IPS-20b (cell line): ENCODE data around the gene BCL2L2.
"Not testable (repeated sequence)": the region's sequence is repeated elsewhere in the genome, so short reads cannot be mapped to it uniquely, and the experiment has no call there.

Experiments used
- H3K27ac ChIP-seq: one replicate; pipeline ENCODE4 v1.5.1; 2013; ENCODE audit warnings: low read length
- H3K27me3 ChIP-seq: 2 replicates; pipeline ENCODE4 v1.6.1; 2013; ENCODE audit warnings: mild to moderate bottlenecking, low read length, inconsistent platforms; ENCODE audit not compliant: insufficient read depth
- H3K36me3 ChIP-seq: 2 replicates; pipeline ENCODE4 v1.6.1; 2013; ENCODE audit warnings: low read depth, mild to moderate bottlenecking, inconsistent platforms, low read length, moderate library complexity; ENCODE audit not compliant: insufficient read depth
- H3K4me1 ChIP-seq: 2 replicates; pipeline ENCODE4 v1.6.1; 2013; ENCODE audit warnings: mild to moderate bottlenecking, control low read depth, inconsistent platforms, low read length, moderate library complexity; ENCODE audit not compliant: insufficient read depth
- H3K4me3 ChIP-seq: 2 replicates; pipeline ENCODE4 v1.5.1; 2013; ENCODE audit warnings: mild to moderate bottlenecking, low read length, inconsistent platforms
- H3K9ac ChIP-seq: 2 replicates; pipeline ENCODE4 v1.6.1; 2013; ENCODE audit warnings: low read depth, mild to moderate bottlenecking, inconsistent platforms, low read length, moderate library complexity
- H3K9me3 ChIP-seq: 2 replicates; pipeline ENCODE4 v1.6.1; 2013; ENCODE audit warnings: mild to moderate bottlenecking, low read depth, low read length, inconsistent platforms; ENCODE audit not compliant: insufficient read depth

Gene BCL2L2, protein sequence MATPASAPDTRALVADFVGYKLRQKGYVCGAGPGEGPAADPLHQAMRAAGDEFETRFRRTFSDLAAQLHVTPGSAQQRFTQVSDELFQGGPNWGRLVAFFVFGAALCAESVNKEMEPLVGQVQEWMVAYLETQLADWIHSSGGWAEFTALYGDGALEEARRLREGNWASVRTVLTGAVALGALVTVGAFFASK

DNA sequence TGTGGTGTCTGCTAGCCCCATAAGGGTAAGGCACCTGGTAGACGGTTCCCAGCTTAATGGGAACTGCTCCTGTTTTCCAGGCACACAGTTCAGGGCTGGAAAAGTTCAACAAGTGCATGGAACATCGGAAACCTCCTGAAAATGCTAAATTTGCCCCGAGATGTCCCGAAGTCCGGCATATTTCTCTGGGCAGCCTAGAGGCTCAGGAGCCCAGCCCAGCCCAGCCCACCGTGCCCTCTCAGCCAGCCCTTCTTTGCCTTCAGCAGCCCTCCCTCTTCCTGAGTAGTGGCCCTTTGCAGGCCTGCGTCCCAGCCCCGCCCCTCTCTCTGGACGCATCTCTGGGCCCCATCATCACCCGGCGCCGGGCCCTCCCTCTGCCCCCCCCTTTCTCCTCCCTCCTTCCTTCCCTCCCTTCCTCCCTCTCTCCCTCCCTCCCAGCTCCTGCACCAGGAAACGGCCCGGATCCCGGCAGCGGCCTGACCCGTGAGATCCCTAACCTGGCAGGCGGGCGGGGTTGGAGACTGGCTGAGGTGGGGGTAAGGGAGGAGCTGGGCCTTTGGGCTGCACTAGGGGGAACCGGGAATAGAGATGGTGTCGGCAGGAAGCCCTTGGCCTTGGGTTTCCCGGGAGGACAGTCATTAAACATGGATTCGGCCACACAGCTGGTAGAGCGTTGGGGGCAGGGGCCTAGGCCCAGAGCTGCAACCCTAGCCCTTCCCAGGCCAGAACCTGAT lies at the start of gene BCL2L2:
BCL2L2 (plus strand) TSS at position 422 of the 734 bp plus-strand sequence. CDS start 935 bp downstream, outside the sequence.
- Histone ChIP-seq H3K4me3 (peak within 1 kb of the TSS; percentile 95), H3K36me3 (peaks cover 17% of the 10 kb centered on the region), H3K4me1 (0 out of 2 replicates have a peak, but pooled peaks cover 3% of the 10 kb centered on the region), H3K27me3 (peaks cover 19% of the 10 kb centered on the region), H3K9me3 (no peaks in the 10 kb centered on the region), H3K27ac (peak within 1 kb of the TSS; percentile 75), H3K9ac (peak within 1 kb of the TSS; percentile 89)

DNA sequence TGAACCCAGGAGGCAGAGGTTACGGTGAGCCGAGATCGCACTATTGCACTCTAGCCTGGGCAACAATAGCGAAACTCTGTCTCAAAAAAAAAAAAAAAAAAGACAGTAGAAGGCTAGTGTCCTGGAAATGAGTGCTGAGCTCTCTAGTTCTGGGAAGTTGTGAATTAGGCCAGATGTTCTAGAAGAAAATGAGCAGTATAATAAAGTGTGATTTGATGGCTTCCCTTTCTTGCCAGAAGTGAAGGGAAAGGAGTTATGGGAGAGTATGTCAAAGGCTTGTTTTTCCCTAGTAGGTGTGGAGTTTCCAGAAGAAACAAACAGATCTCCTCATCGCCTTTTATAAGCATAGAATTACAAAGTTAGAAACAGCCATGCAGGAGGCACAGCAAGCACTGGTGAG lies 48.4 kb upstream of the BCL2L2 start:
- Histone ChIP-seq H3K27ac (no peak overlapping the region), H3K9ac (no peak overlapping the region), H3K36me3 (no peaks in the 10 kb centered on the region), H3K4me1 (peaks cover 5% of the 10 kb centered on the region), H3K9me3 (no peaks in the 10 kb centered on the region), H3K4me3 (no peak overlapping the region), H3K27me3 (no peaks in the 10 kb centered on the region; the same call in 1 of the 2 replicates)

DNA sequence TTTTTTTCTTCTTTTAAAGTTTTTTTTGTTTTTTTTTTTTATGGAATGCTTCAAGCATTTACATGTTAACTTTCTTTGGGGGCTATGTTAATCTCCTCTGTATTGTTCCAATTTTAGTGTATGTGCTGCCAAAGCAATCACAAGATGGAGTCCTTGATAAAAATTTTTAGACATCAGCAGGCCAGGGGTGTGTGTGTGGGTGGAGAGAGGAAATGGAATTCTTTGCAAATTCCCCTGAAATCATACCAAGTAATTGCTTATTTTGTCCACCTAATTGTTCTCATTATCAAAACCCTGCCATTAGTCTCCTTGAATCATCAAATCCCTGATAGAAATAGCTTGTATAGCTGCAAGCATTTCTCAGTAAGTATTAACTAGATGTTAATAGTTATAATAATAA lies 47.2 kb upstream of the BCL2L2 start:
- no peaks in the 10 kb centered on the region for H3K9me3 ChIP-seq

DNA sequence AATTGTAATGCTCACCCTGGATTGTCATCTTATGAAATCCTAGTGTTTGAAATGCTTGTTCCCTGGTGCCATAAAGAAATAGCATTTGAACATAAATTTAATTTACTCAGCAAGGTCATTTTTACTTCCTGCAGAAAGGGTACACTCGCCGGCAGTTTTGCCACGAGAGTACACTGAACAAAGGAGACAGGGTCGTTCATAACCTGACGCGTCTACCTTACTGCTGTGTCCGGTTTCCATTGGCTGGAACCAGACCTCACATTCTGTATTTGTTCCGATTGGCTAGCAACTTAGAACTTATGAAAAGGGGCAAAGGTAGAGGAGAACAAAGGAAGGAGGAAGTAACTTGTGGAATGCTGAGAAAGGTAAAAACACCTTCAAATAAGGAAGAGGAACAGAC lies 45.8 kb upstream of the BCL2L2 start:
- H3K4me1 ChIP-seq, H3K9ac ChIP-seq, H3K9me3 ChIP-seq, H3K4me3 ChIP-seq, H3K36me3 ChIP-seq, H3K27me3 ChIP-seq, H3K27ac ChIP-seq: not testable (repeated sequence)

More for the DNA sequence above, 47.2 kb upstream of the BCL2L2 start:
- Histone ChIP-seq H3K27me3 (no peaks in the 10 kb centered on the region; the same call in 1 of the 2 replicates), H3K27ac (no peak overlapping the region), H3K4me1 (no peaks in the 10 kb centered on the region), H3K9ac (no peak overlapping the region), H3K4me3 (no peak overlapping the region), H3K36me3 (no peaks in the 10 kb centered on the region)

DNA sequence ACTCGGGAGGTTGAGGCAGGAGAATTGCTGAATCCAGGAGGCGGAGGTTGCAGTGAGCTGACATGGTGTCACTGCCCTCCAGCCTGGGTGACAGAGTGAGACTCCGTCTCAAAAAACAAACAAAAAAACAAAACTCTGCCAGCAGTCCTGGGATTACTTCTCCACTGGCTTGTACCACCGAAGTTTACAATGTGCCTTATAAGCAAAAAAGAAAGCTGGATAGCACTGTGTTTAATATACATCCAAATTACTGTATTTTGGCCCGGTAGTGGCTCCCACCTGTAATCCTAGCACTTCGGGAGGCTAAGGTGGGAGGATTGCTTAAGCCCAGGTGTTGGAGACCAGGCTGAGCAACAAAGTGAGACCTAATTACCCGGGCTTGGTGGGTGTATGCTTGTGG lies 37.4 kb upstream of the BCL2L2 start:
- Histone ChIP-seq H3K36me3 (no peaks in the 10 kb centered on the region), H3K27me3 (peaks cover 61% of the 10 kb centered on the region), H3K9ac (no peak overlapping the region), H3K4me3 (no peak overlapping the region), H3K4me1 (no peaks in the 10 kb centered on the region), H3K27ac (no peak overlapping the region), H3K9me3 (no peaks in the 10 kb centered on the region)

DNA sequence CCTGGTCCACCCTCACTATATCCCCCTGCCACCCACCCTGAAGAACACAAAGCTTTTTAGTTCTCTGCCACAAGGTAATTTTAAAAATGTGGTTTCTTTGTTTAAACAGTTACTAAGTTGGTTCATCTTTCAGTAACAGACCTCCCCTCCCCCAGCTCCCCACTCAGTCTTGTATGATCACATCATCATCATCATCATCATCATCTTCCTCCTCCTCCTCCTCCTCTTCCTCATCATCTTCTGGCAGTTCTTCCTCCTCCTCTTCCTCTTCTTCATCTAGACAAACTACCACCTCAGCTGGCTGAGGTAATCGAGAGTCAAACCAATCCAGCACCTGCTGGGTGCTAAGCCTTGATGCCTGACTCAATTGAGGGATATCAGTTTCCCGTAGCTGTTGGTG lies 31.2 kb upstream of the BCL2L2 start:
- peaks cover 47% of the 10 kb centered on the region for H3K27me3 ChIP-seq
- peaks cover 7% of the 10 kb centered on the region; the same call in 1 of the 2 replicates for H3K36me3 ChIP-seq
- H3K4me3 ChIP-seq: no peak overlapping the region
- H3K9ac ChIP-seq: no peak overlapping the region
- peaks cover 8% of the 10 kb centered on the region; the same call in 1 of the 2 replicates for H3K4me1 ChIP-seq
- H3K9me3 ChIP-seq: no peaks in the 10 kb centered on the region
- no peak overlapping the region for H3K27ac ChIP-seq

DNA sequence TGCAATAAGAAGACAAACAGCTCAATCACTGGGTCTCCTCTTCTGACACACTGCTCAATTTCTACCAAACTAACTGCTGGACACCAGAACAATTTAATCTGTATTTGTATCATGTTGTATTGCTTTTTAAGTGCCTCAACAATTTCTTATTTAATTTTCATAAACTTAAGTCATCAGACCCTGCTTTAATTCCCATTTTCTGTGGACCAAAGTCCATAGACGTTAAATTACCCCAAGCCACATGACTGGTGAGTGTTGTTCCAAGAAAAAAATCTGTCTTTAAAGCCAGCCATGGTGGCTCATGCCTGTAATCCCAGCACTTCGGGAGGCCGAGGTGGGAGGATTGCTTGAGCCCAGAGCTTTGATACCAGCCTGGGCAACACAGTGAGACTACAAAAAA lies 29.4 kb upstream of the BCL2L2 start:
- Histone ChIP-seq H3K27me3 (peaks cover 36% of the 10 kb centered on the region; the same call in 1 of the 2 replicates), H3K36me3 (peaks cover 7% of the 10 kb centered on the region; the same call in 1 of the 2 replicates), H3K9me3 (no peaks in the 10 kb centered on the region), H3K27ac (no peak overlapping the region), H3K9ac (no peak overlapping the region), H3K4me1 (peaks cover 8% of the 10 kb centered on the region; the same call in 1 of the 2 replicates), H3K4me3 (no peak overlapping the region)

DNA sequence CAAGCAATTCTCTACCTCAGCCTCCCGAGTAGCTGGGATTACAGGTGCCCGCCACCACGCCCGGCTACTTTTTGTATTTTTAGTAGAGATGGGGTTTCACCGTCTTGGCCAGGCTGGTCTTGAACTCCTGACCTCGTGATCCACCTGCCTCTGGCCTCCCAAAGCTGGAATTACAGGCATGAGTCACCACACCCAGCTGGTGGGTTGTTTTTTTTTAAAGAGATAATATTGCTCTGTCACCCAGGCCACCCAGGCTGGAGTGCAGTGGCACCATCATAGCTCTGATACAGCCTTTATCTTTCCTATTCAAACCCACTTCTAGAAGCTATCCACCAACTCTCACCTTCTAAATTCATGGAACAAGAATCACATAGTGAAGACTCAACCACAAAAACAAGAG lies 28.7 kb upstream of the BCL2L2 start:
- not testable (repeated sequence) for H3K4me3 ChIP-seq, H3K9me3 ChIP-seq, H3K27ac ChIP-seq, H3K9ac ChIP-seq, H3K36me3 ChIP-seq, H3K4me1 ChIP-seq
- peaks cover 30% of the 10 kb centered on the region; the same call in 1 of the 2 replicates for H3K27me3 ChIP-seq

DNA sequence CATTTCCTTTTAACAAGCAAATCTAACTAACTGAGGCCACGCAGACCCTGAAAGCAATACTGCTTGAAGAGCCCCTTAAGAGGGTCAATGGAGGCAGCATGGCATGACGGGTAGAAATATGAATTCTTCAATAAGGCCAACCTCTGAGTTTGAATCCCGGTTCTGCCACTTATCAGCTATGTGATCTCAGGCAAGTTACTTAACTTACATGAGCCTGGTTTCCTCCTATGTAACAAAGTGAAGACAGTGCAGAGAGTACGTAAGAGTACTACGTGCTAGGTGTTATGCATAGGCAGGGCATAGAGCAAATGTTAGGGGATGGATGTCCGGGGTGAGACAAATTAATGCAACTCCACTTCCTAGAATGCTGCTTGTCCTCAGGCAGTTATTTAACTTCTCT lies 25.4 kb upstream of the BCL2L2 start:
- Histone ChIP-seq H3K36me3 (0 out of 2 replicates have a peak, but pooled peaks cover under 1% of the 10 kb centered on the region), H3K4me3 (no peak overlapping the region), H3K27ac (no peak overlapping the region), H3K4me1 (peaks cover 8% of the 10 kb centered on the region; the same call in 1 of the 2 replicates), H3K9ac (no peak overlapping the region), H3K9me3 (no peaks in the 10 kb centered on the region), H3K27me3 (peaks cover 15% of the 10 kb centered on the region; the same call in 1 of the 2 replicates)

DNA sequence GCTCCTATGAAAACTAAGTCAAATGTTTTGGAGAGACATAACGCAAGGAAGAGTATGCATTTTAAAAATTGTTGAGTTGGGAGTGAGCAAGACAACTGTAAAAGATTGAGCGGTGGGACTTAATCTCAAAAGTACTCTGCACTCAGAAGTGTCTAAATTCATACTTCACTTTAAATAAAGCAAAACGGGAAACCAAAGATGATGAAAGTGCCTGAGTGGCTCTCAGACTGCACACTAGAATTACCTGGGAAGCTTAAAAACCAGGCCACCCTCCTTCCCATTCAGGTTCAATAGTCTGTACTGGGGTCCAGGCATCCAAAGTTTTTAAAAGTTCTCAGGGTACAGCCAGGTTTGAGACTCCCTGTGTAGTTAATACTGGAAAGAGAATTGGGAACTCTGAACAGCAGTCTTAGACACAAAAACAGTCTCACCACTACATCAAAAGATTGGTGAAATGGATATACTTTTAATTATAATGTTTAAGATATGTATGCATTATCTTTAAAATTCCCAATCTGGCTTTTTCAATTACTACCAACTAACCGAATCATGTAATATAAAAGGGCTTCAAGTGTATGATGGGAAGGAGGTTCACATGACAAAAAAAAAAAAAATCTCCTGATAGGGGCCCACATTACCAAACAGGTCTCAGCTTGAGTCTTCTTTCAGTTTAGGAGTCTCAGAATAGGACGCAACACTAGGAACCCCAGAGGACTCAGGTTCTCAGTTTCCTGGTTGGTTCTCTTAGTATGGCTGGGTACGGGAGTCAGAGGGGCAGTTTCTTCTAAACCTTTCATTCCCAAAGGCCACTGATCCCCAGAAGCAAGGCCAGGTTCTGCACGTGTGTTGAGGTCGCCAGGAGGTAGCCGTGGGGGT lies 21.7 kb upstream of the BCL2L2 start:
- Histone ChIP-seq H3K36me3 (no peaks in the 10 kb centered on the region), H3K27ac (peak overlapping the region; percentile 67), H3K27me3 (peaks cover 41% of the 10 kb centered on the region), H3K9me3 (no peaks in the 10 kb centered on the region), H3K4me3 (peak overlapping the region; percentile 95), H3K4me1 (peaks cover 7% of the 10 kb centered on the region; the same call in 1 of the 2 replicates), H3K9ac (peak overlapping the region; percentile 84; the same call in 1 of the 2 replicates)

DNA sequence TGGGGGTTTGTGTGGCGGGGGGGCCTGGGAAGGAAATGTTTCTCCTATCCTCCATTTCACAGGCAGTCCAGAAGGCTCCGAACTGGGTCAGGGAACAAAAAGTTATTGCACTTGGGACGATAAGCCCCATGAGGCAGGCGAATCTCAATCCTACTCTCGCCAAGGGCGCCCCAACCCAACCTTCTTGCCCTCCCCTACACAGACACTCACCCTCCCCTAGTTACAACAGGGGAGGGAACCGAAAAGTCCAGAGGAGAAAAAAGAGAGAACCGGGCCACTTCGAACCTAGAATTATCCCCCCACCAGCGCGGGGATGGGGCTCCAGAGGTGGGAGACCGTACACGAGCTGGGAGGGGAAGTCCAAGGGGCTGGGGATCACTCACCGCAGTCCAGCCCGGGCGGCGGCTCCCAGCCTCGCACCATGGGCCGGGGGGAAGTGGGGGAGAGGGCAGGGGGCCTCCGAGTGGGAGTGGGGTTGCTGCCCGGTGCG lies 21.1 kb upstream of the BCL2L2 start:
- peak overlapping the region; percentile 84; the same call in 1 of the 2 replicates for H3K9ac ChIP-seq
- no peaks in the 10 kb centered on the region for H3K36me3 ChIP-seq
- H3K4me3 ChIP-seq: peak overlapping the region; percentile 95
- H3K27me3 ChIP-seq: peaks cover 47% of the 10 kb centered on the region
- H3K9me3 ChIP-seq: no peaks in the 10 kb centered on the region
- H3K4me1 ChIP-seq: peaks cover 3% of the 10 kb centered on the region; the same call in 1 of the 2 replicates
- peak overlapping the region; percentile 67 for H3K27ac ChIP-seq
